ENCODE results near the gene STAC2.
"Not testable (repeated sequence)": the region's sequence is repeated elsewhere in the genome, so short reads cannot be mapped to it uniquely, and the experiment has no call there.

GRCh38 chr17:39250076-39250475 is 24.3 kb upstream of the STAC2 start:
- TF ChIP-seq CTCF (IDR thresholded peaks at IDR 0.05); POLR2AphosphoS5 (IDR thresholded peaks at IDR 0.05; ENCODE audit: insufficient read depth in 1 of 2, low read depth in 1 of 2); POLR2A (IDR thresholded peaks at IDR 0.05): not testable (repeated sequence)

Data from vagina (tissue), 2 donors.